ENCODE measurements around the gene CPED1. TPM values are rescaled to one million over a fixed set of nuclear protein-coding genes. Genes with fewer than 3 reads are reported as not detected.
"Not testable (repeated sequence)": the region's sequence is repeated elsewhere in the genome, so short reads cannot be mapped to it uniquely, and the experiment has no call there.

The CPED1 gene
- total RNA-seq, 1 donor from 2014 or later: 0.09 TPM

DNA sequence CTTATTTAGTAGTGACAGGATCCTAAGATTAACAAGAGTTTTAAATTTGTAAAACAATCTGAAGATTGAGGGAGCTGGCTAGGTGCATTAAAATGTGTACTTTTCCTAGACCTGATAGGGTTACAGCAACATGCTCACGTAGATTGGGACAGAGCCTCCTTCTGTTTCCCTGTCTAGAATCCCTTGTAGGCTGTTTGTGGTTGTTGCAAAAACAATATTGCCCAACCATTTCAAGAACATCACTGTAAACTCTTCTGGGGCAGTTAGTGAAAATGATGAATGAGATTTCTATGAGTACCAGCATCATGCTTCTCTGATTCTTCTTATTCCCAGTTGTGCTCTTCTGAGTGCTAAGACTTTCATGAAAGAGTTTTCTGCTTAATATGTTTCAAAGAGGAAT is 14.7 kb upstream of the CPED1 start:
- CTCF ChIA-PET: no interaction called here
- ATAC-seq (ENCODE audit: low read depth) (no peak), DNase-seq (no peak)
- H3K27me3 Mint-ChIP-seq: no peaks in the 10 kb centered on the region
- intact Hi-C loops (cut with micrococcal nuclease): no loop called here
- TF ChIP-seq, protein P1, sequence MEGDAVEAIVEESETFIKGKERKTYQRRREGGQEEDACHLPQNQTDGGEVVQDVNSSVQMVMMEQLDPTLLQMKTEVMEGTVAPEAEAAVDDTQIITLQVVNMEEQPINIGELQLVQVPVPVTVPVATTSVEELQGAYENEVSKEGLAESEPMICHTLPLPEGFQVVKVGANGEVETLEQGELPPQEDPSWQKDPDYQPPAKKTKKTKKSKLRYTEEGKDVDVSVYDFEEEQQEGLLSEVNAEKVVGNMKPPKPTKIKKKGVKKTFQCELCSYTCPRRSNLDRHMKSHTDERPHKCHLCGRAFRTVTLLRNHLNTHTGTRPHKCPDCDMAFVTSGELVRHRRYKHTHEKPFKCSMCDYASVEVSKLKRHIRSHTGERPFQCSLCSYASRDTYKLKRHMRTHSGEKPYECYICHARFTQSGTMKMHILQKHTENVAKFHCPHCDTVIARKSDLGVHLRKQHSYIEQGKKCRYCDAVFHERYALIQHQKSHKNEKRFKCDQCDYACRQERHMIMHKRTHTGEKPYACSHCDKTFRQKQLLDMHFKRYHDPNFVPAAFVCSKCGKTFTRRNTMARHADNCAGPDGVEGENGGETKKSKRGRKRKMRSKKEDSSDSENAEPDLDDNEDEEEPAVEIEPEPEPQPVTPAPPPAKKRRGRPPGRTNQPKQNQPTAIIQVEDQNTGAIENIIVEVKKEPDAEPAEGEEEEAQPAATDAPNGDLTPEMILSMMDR (IDR thresholded peaks at IDR 0.05): no peak
- no peak overlapping the region for H3K4me3 Mint-ChIP-seq
- H3K27ac Mint-ChIP-seq: no peak overlapping the region
- POLR2A ChIA-PET: interaction anchor here (0.7 kb wide), 1 partner anchor 23 kb away, joined by 4 read pairs; the partner anchor contains the start of gene ING3
- H3K4me1 Mint-ChIP-seq: no peaks in the 10 kb centered on the region
- H3K36me3 Mint-ChIP-seq (ENCODE audit: low read depth): peaks cover 65% of the 10 kb centered on the region
- H3K9me3 Mint-ChIP-seq: no peaks in the 10 kb centered on the region

DNA sequence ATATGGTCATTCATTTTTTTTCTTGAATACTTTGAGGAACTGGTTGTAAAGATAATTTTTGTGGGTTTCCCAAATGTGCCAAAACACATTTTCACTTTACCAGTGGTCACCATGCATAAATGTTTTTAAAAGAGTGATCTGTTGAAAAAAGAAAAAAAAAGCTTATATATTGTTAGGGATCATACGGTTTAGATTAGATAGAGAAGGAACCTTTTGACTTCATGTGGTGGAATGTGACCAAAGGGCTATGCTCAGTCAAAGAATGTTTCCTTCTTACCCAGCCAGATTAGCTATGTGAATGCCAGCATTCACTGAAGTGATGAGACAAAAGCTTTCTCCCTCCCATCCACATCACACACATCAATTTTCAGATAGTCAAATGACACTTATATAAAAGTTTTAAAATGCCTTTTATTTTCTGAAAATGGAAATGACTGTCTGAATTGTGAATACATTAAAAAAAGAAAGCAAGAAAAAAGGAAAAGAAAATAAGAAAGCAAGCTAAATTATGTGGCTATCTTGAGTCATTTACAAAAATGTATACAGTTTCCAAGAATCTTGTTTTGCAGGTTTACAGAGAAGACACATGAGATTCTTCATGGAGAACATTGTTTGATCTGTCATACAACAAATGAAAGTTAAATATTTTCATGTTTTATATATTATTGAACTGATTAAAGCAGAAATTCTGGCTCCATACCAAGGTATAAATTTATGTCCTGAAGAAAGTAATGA is 8.6 kb upstream of the CPED1 start:
- H3K9me3 Mint-ChIP-seq: no peaks in the 10 kb centered on the region
- H3K4me3 Mint-ChIP-seq: no peak overlapping the region
- intact Hi-C loops (cut with micrococcal nuclease): no loop called here
- no peak for ATAC-seq (ENCODE audit: low read depth)
- H3K27ac Mint-ChIP-seq: no peak overlapping the region
- no peak for DNase-seq
- TF ChIP-seq, protein P1 (IDR thresholded peaks at IDR 0.05): no peak
- H3K36me3 Mint-ChIP-seq (ENCODE audit: low read depth): peaks cover 20% of the 10 kb centered on the region
- peaks cover 4% of the 10 kb centered on the region for H3K27me3 Mint-ChIP-seq
- no peaks in the 10 kb centered on the region for H3K4me1 Mint-ChIP-seq
- POLR2A ChIA-PET: interaction anchor here (0.6 kb wide), 1 partner anchor 30 kb away, joined by 3 read pairs; the partner anchor contains the start of gene ING3
- CTCF ChIA-PET: no interaction called here

DNA sequence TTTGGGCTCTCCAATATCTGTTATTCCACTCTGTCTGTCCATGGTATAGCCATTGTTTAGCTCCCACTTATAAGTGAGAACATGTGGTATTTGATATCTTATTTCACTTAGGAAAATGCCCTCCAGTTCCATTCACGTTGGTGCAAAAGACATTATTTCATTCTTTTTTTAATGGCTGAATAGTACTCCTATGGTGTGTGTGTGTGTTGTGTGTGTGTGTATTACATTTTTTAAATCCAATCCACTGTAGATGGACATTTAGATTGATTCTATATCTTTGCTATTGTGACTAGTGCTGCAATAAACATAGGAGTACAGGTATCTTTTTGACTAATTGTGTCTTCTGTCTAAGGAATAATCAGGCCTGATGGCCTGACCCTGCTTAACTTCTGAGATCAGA is 7.4 kb upstream of the CPED1 start:
- TF ChIP-seq, protein P1 (IDR thresholded peaks at IDR 0.05): no peak
- Mint-ChIP-seq H3K4me1 (no peaks in the 10 kb centered on the region), H3K9me3 (no peaks in the 10 kb centered on the region), H3K27me3 (peaks cover 6% of the 10 kb centered on the region), H3K36me3 (ENCODE audit: low read depth) (peaks cover 11% of the 10 kb centered on the region), H3K4me3 (no peak overlapping the region), H3K27ac (no peak overlapping the region)
- no peak for ATAC-seq (ENCODE audit: low read depth)
- DNase-seq: no peak
- ChIA-PET POLR2A (no interaction called here), CTCF (no interaction called here)
- intact Hi-C loops (cut with micrococcal nuclease): no loop called here

DNA sequence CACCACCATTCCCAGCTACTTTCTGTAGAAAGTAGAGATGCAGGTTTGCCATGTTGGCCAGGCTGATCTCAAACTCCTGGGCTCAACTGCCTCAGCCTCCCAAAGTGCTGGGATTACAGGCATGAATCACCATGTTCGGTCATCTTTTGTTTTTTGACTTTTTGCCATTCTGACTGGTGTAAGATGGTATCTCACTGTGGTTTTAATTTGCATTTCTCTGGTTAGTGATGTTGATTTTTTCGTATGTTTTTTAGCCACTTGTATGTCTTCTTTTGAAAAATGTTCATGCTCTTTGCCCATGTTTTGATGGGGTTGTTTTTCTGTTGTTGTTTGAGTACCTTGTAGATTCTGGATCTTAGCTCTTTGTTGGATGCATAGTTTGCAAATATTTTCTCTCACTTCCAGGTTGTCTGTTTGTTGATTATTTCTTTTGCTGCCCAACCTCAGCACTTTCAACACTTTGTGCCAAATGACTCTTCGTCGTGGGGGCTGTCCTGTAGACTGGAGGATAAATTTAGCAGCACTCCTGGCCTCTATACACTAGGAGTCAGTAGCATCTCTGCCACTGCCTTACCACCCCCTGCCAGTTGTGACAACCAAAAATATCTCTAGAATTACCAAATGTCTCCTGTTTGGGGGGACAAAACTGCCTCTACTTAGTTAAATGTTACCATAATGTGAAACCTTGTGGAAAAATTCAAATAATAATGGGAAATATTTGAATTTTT is 6.5 kb upstream of the CPED1 start:
- intact Hi-C loops (cut with micrococcal nuclease): no loop called here
- Mint-ChIP-seq H3K36me3 (ENCODE audit: low read depth) (peaks cover 2% of the 10 kb centered on the region), H3K4me3 (no peak overlapping the region), H3K9me3 (no peaks in the 10 kb centered on the region), H3K4me1 (no peaks in the 10 kb centered on the region), H3K27ac (no peak overlapping the region), H3K27me3 (peaks cover 10% of the 10 kb centered on the region)
- POLR2A ChIA-PET: no interaction called here
- CTCF ChIA-PET: no interaction called here
- no peak for DNase-seq
- TF ChIP-seq, protein P1 (IDR thresholded peaks at IDR 0.05): no peak
- ATAC-seq (ENCODE audit: low read depth): no peak

DNA sequence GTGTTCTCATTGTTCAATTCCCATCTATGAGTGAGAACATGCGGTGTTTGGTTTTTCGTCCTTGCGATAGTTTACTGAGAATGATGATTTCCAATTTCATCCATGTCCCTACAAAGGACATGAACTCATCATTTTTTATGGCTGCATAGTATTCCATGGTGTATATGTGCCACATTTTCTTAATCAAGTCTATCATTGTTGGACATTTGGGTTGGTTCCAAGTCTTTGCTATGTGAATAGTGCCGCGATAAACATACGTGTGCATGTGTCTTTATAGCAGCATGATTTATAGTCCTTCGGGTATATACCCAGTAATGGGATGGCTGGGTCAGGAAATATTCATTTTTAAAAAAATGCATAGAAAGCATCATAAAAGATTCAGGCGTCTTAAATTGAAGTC is 4.9 kb upstream of the CPED1 start:
- H3K36me3 Mint-ChIP-seq (ENCODE audit: low read depth); H3K9me3 Mint-ChIP-seq; H3K27ac Mint-ChIP-seq; DNase-seq; H3K4me3 Mint-ChIP-seq; CTCF ChIA-PET; intact Hi-C loops (cut with micrococcal nuclease); ATAC-seq (ENCODE audit: low read depth); POLR2A ChIA-PET: not testable (repeated sequence)
- Mint-ChIP-seq H3K27me3 (peaks cover 13% of the 10 kb centered on the region), H3K4me1 (peaks cover 10% of the 10 kb centered on the region)
